Retinal pigment epithelial cell (primary cell): ENCODE measurements around the gene TREM2.

ENCODE experiments used
- DNase-seq: peaks from one replicate; pipeline ENCODE4 v3.0.0-alpha.2; 2010; ENCODE audit warnings: low read depth
- H3K4me3 ChIP-seq: 2 replicates; pipeline ENCODE4 v1.5.1; 2011; ENCODE audit warnings: mild to moderate bottlenecking, low read length, control low read depth, moderate library complexity
- CTCF ChIP-seq: conservative IDR thresholded peaks from 2 replicates; pipeline ENCODE4 v1.5.1; 2011; ENCODE audit warnings: low read depth, low read length, control low read depth, inconsistent platforms

Gene TREM2

GRCh38 chr6:41153992-41154625, 8.8 kb downstream of the TREM2 start, which contains the start of gene TREML1:
Gene TREML1 (minus strand): TSS chr6:41154347. CDS start chr6:41154288, 59 bp downstream.
- H3K4me3 ChIP-seq = no peak within 1 kb of the TSS
- TF ChIP-seq CTCF = no peak
- no peak for DNase-seq

GRCh38 chr6:41153451-41153850, 9.5 kb downstream of the TREM2 start:
- H3K4me3 ChIP-seq = no peak overlapping the region
- TF ChIP-seq CTCF = no peak
- no peak for DNase-seq

GRCh38 chr6:41150671-41151070, 12.2 kb downstream of the TREM2 start:
- DNase-seq = no peak
- no peak overlapping the region for H3K4me3 ChIP-seq
- no peak for TF ChIP-seq CTCF

- no peak for DNase-seq
- no peak for TF ChIP-seq CTCF
- H3K4me3 ChIP-seq = no peak overlapping the region
Measured at GRCh38 chr6:41147917-41148316, 15.0 kb downstream of the TREM2 start.

- no peak overlapping the region for H3K4me3 ChIP-seq
- no peak for TF ChIP-seq CTCF
- DNase-seq = no peak
Measured at GRCh38 chr6:41136911-41137310, 26.0 kb downstream of the TREM2 start.

GRCh38 chr6:41135062-41135832, 27.7 kb downstream of the TREM2 start:
- no peak for TF ChIP-seq CTCF
- no peak for DNase-seq
- no peak overlapping the region for H3K4me3 ChIP-seq

GRCh38 chr6:41132254-41132653, 30.7 kb downstream of the TREM2 start:
- TF ChIP-seq CTCF = no peak

More at GRCh38 chr6:41132254-41132653, 30.7 kb downstream of the TREM2 start:
- no peak overlapping the region for H3K4me3 ChIP-seq
- no peak for DNase-seq
